HepG2 (cell line): Measurements from ENCODE around the gene CFAP70. TPM values are rescaled to one million over a fixed set of nuclear protein-coding genes. Genes with fewer than 3 reads are reported as not detected.

Source experiments
- AGO1 ChIP-seq: fragments of 200-400 bp; formaldehyde crosslinking; IDR thresholded peaks from 2 replicates; pipeline ENCODE4 v1.6.1; 2017; ENCODE audit warnings: mild to moderate bottlenecking, low read depth, low read length, moderate library complexity; ENCODE audit not compliant: poor library complexity, severe bottlenecking
- DMAP1 ChIP-seq: IDR thresholded peaks from 2 replicates; pipeline ENCODE4 v1.6.1; 2016
- DMTF1 ChIP-seq: sonication (generic); formaldehyde crosslinking; IDR thresholded peaks from 2 replicates; pipeline ENCODE4 v1.4.0; 2020; ENCODE audit warnings: mild to moderate bottlenecking, missing genetic modification reagents
- DNMT1 ChIP-seq: sonication (generic); formaldehyde crosslinking; IDR thresholded peaks from 2 replicates; pipeline ENCODE4 v1.5.1; 2020; ENCODE audit warnings: mild to moderate bottlenecking, missing genetic modification reagents
- EED ChIP-seq: sonication (generic); formaldehyde crosslinking; IDR thresholded peaks from 2 replicates; pipeline ENCODE4 v1.5.0; 2020; ENCODE audit warnings: mild to moderate bottlenecking, missing genetic modification reagents
- ESRRA ChIP-seq: sonication (generic); formaldehyde crosslinking; IDR thresholded peaks from 2 replicates; pipeline ENCODE4 v1.5.1; 2020; ENCODE audit warnings: mild to moderate bottlenecking, low read depth, missing genetic modification reagents
- FIP1L1 ChIP-seq: fragments of 200-400 bp; formaldehyde crosslinking; IDR thresholded peaks from 2 replicates; pipeline ENCODE4 v1.6.1; 2018; ENCODE audit warnings: low read depth, mild to moderate bottlenecking, low read length, moderate library complexity, borderline replicate concordance; ENCODE audit not compliant: insufficient read depth
- GLMP ChIP-seq: sonication (generic); formaldehyde crosslinking; IDR thresholded peaks from 2 replicates; pipeline ENCODE4 v1.9.0; 2021; ENCODE audit warnings: missing genetic modification reagents, mild to moderate bottlenecking, borderline replicate concordance
- GRHL1 ChIP-seq: sonication (generic); formaldehyde crosslinking; conservative IDR thresholded peaks from 2 replicates; pipeline ENCODE4 v1.8.0; 2022; ENCODE audit warnings: missing genetic modification reagents
- GTF3A ChIP-seq: sonication (generic); formaldehyde crosslinking; conservative IDR thresholded peaks from 2 replicates; pipeline ENCODE4 v1.4.0; 2020; ENCODE audit warnings: mild to moderate bottlenecking, missing genetic modification reagents
- MAFF ChIP-seq: IDR thresholded peaks from 2 replicates; pipeline ENCODE4 v1.6.1; 2011; ENCODE audit warnings: low read depth, low read length, improper control_type of control experiment
- MED8 ChIP-seq: sonication (generic); formaldehyde crosslinking; IDR thresholded peaks from 2 replicates; pipeline ENCODE4 v1.8.1; 2023; ENCODE audit warnings: mild to moderate bottlenecking, missing genetic modification reagents; ENCODE audit not compliant: insufficient replicate concordance
- NFYC ChIP-seq: IDR thresholded peaks from 2 replicates; pipeline ENCODE4 v1.6.1; 2016; ENCODE audit warnings: missing genetic modification reagents, missing compliant biosample characterization
- PRMT3 ChIP-seq: sonication (generic); formaldehyde crosslinking; IDR thresholded peaks from 2 replicates; pipeline ENCODE4 v1.8.1; 2022; ENCODE audit warnings: low read depth, mild to moderate bottlenecking, moderate library complexity, missing genetic modification reagents, borderline replicate concordance
- SCMH1 ChIP-seq: sonication (generic); formaldehyde crosslinking; IDR thresholded peaks from 2 replicates; pipeline ENCODE4 v1.9.0; 2021; ENCODE audit warnings: missing genetic modification reagents, mild to moderate bottlenecking, borderline replicate concordance
- SMAD9 ChIP-seq: sonication (generic); formaldehyde crosslinking; IDR thresholded peaks from 2 replicates; pipeline ENCODE4 v1.5.1; 2020; ENCODE audit warnings: mild to moderate bottlenecking, missing genetic modification reagents
- STAT5B ChIP-seq: sonication (generic); formaldehyde crosslinking; IDR thresholded peaks from 2 replicates; pipeline ENCODE4 v1.4.0; 2020; ENCODE audit warnings: missing genetic modification reagents
- ZBTB3 ChIP-seq: sonication (generic); formaldehyde crosslinking; IDR thresholded peaks from 2 replicates; pipeline ENCODE4 v1.4.0; 2020; ENCODE audit warnings: low read depth, mild to moderate bottlenecking, moderate library complexity, missing genetic modification reagents, borderline replicate concordance
- ZFYVE20 ChIP-seq: sonication (generic); formaldehyde crosslinking; IDR thresholded peaks from 2 replicates; pipeline ENCODE4 v1.8.0; 2023; ENCODE audit warnings: low read depth, mild to moderate bottlenecking, moderate library complexity, missing genetic modification reagents, borderline replicate concordance
- ZKSCAN8 ChIP-seq: IDR thresholded peaks from 2 replicates; pipeline ENCODE4 v1.6.1; 2016; ENCODE audit warnings: borderline replicate concordance, missing genetic modification reagents, missing compliant biosample characterization
- ZNF17 ChIP-seq: sonication (generic); formaldehyde crosslinking; IDR thresholded peaks from 2 replicates; pipeline ENCODE4 v1.5.0; 2020; ENCODE audit warnings: mild to moderate bottlenecking, missing genetic modification reagents
- ZNF256 ChIP-seq: sonication (generic); formaldehyde crosslinking; conservative IDR thresholded peaks from 2 replicates; pipeline ENCODE4 v1.4.0; 2020; ENCODE audit warnings: missing genetic modification reagents
- ZNF775 ChIP-seq: sonication (generic); formaldehyde crosslinking; IDR thresholded peaks from 2 replicates; pipeline ENCODE4 v1.4.0; 2020; ENCODE audit warnings: missing genetic modification reagents, mild to moderate bottlenecking, moderate library complexity, borderline replicate concordance
- ZNF883 ChIP-seq: sonication (generic); formaldehyde crosslinking; IDR thresholded peaks from 2 replicates; pipeline ENCODE4 v1.5.1; 2020; ENCODE audit warnings: mild to moderate bottlenecking, missing genetic modification reagents; ENCODE audit errors: not compliant biosample characterization
- polyA plus RNA-seq, 8 experiments: library from polyadenylated mRNA; depleted of rRNA in 3 of 8; stranded (reverse) in 7 of 8; unstranded in 1 of 8; fragments of >200 nt; fragmentation: Illumina TruSeq in 4 of 8; extraction: Trizol in 4 of 8; gene quantifications; 2 replicates each; pipeline versions ENCODE4 v1.2.1 to v1.2.3, GENCODE V29; 2011 to 2016; ENCODE audit warnings: low read depth in 4 of 8, missing spikeins in 1 of 8, mixed read lengths in 1 of 8; ENCODE audit not compliant: insufficient read depth in 1 of 8
- total RNA-seq, 5 experiments: library from RNA; depleted of rRNA; stranded (reverse); fragments of >200 nt; fragmentation: Illumina TruSeq; extraction: Trizol; gene quantifications; 2 replicates each; pipeline ENCODE4 v1.2.3, GENCODE V29; 2016; ENCODE audit warnings: low read depth in 1 of 5

Gene CFAP70
- total and polyA plus RNA-seq, 2 of the 13 experiments (the other 11 are each of a cell fraction or from before 2014, with no cell fraction given), result 0.27 to 0.38 TPM

- peak; percentile 94 for TF ChIP-seq AGO1
- peak; percentile 91 for TF ChIP-seq ZNF883 (CRISPR knock-in tag)
- TF ChIP-seq ZNF775 (CRISPR knock-in tag), result 0 out of 2 replicates have a peak, but pooled peaks have one; percentile 19
- no peak for TF ChIP-seq FIP1L1
- no peak for TF ChIP-seq GLMP
- TF ChIP-seq SCMH1 (CRISPR knock-in tag), result no peak
- no peak for TF ChIP-seq ZFYVE20 (CRISPR knock-in tag)
- TF ChIP-seq EED (CRISPR knock-in tag), result peak; percentile 85
- TF ChIP-seq SMAD9 (CRISPR knock-in tag), result no peak
- TF ChIP-seq GRHL1 (CRISPR knock-in tag), result no peak
- TF ChIP-seq DNMT1 (CRISPR knock-in tag), result peak; percentile 82
- peak; percentile 84 for TF ChIP-seq ESRRA (CRISPR knock-in tag)
- peak; percentile 95; the same call in 1 of the 2 replicates for TF ChIP-seq PRMT3 (CRISPR knock-in tag)
- no peak; the same call in 1 of the 2 replicates for TF ChIP-seq ZKSCAN8 (CRISPR knock-in tag)
- no peak for TF ChIP-seq MAFF
- TF ChIP-seq ZNF256, result no peak
- TF ChIP-seq NFYC (CRISPR knock-in tag), result peak; percentile 30; the same call in 1 of the 2 replicates
- no peak for TF ChIP-seq STAT5B
- TF ChIP-seq DMAP1 (CRISPR knock-in tag), result peak; percentile 97
- TF ChIP-seq ZBTB3 (CRISPR knock-in tag), result peak; percentile 37; the same call in 1 of the 2 replicates
- 0 out of 2 replicates have a peak, but pooled peaks have one; percentile 73 for TF ChIP-seq ZNF17 (CRISPR knock-in tag)
- peak; percentile 75; the same call in 1 of the 2 replicates for TF ChIP-seq GTF3A
- 0 out of 2 replicates have a peak, but pooled peaks have one; percentile 66 for TF ChIP-seq DMTF1 (CRISPR knock-in tag)
- TF ChIP-seq MED8 (CRISPR knock-in tag), result peak; percentile 91
These were observed 111.8 kb downstream of the CFAP70 start, which contains the start of gene DNAJC9 (continued) for GRCh38 chr10:73246646-73247508.
